Measurements from ENCODE around the gene EXOC5.
"Not testable (repeated sequence)": the region's sequence is repeated elsewhere in the genome, so short reads cannot be mapped to it uniquely, and the experiment has no call there.

Gene EXOC5

DNA sequence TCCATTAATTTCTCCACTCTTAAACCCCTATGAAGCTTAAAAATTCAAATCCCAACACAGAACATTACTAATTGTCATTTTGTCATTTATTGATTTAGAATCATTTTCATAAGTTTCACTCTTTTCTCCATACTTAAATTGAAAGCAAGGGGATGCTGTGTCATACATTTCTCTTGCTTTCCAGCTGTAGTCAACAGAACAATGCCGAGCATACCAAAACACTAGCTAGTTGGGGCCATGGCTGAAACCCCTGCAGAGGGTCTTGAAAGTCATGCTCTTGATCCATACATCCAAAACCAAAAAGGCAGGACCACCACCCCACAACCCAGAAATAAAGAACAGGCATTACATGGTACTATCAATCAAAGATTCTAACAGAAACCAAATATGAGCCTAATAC lies 9.0 kb downstream of the EXOC5 start:
- DNase-seq (ENCODE audit: low spot score): no peak

DNA sequence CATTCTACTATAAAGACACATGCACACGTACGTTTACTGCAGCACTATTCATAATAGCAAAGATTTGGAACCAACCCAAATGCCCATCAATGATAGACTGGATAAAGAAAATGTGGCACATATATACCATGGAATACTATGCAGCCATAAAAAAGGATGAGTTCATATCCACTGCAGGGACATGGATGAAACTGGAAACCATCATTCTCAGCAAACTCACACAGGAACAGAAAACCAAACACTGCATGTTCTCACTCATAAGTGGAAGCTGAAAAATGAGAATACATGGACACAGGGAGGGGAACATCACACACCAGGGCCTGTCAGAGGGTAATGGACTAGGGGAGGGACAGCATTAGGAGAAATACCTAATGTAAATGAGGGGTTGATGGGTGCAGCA lies 10.5 kb downstream of the EXOC5 start:
- DNase-seq (ENCODE audit: low spot score): not testable (repeated sequence)

DNA sequence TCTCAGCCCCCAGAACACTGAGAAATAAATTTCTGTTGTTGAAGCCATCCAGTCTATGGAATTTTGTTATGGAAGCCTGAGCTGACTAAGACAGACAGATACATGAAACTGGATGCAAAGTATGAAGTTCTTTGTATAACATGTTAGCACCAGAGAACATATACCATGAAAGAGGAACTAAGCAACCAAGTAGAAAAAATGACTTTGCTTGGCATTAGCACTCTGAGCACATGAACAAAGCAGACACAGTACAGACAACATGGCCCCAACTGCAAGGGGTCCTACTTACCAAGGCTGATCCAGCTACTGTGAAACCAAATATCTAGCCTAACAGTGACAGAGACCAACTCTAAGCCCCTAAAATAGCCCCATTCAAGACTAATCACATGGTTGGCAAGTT lies 13.8 kb downstream of the EXOC5 start:
- DNase-seq (ENCODE audit: low spot score): no peak

DNA sequence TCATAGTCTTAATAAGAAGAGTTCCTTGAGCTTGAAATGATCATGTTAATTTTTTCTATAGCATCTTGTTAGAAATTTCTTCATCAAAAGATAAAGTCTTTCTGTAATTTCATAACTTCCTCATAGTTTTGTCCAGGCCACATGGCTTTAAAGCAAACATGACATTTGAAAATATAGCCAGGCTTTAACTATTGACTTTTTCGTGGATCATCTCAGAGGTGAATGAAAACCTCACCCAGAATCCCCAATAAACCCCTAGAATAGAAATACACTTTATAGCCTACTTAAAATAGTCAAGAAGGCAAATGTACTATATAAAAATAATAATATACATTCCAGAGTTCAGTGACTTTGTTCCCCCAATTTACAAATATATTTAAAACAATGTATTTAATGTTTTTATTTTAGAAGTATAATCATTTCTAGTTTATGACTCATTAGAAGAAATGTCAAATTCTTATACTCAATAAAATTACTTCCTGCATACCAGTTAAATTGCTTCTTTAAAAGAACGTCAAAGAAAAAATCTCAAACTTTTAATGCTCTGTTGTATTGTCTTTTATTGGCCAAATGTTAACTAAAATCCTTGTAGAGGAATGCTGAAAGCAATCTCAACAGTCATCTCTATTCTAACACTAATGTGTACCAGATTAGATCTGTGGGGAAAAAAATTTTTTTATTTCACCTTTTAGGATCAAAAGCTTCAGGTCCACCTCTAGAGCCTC lies 21.6 kb downstream of the EXOC5 start:
- DNase-seq (ENCODE audit: low spot score): no peak

DNA sequence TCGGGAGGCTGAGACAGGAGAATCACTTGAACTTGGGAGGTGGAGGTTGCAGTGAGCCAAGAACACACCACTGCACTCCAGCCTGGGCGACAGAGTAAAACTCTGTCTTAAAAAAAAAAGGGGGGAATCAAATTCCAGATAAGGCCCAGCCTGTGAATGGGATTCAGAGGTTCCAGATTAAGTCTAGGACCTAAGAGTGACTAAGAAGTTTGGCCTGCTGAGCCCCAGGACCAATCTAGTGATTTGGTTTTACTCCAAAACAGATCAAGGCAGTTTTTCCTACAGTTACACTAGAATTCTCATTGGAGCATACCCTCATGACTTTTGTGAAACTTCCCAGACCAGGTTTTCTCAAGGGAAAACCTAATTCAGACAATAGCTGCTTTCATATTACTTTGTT lies 22.8 kb downstream of the EXOC5 start:
- DNase-seq (ENCODE audit: low spot score): no peak

DNA sequence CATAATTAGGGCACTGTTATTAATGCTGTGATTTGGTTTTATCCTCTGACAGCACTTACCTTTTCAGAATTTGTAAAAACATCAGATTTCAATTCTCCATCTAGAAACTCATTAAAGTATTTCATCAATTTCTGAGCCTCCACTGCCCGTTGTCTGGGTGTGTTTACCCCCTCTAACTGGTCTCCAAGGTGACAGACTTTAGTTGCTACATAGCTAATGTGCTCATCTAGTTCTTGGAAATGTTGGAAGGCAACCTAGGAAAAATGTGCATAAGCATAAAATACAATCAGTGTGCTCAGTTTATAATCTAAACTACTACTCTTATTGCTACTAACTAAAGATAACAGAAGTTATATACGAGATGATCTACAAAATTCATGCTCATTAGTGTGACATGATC lies 24.6 kb downstream of the EXOC5 start:
- no peak for DNase-seq (ENCODE audit: low spot score)

DNA sequence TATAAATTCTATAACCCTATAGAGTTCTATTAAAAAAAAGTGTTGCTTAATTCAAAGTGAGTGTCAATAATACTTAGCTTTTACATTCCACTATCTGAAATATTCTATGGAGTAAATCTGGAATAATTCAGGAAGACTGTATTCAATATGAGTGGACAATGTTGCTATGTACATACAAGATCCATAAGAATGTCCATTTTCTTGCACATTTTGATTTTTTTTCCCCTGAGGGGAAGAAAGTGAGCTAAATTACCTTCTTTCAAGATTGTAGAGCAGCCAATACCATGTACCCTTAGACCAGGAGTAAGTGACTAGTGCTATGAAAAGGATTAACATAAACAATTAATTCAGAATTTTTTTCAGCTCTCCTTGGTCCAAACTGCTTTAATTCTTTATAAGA lies 25.4 kb downstream of the EXOC5 start:
- no peak for DNase-seq (ENCODE audit: low spot score)

DNA sequence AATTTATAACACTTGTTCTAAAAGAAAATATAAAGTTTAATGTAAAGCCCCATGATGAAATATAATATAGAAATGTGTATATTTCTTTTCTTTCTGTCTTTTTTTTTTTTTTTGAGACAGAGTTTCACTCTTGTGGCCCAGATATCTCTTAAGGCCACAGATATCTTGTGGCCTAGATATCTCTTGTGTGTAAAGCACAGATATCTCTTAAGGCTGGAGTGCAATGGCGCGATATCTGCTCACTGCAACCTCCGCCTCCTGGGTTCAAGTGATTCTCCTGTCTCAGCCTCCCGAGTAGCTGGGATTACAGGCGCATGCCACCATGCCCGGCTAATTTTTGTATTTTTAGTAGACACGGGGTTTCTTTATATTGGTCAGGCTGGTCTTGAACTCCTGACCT lies 28.6 kb downstream of the EXOC5 start:
- DNase-seq (ENCODE audit: low spot score): not testable (repeated sequence)

DNA sequence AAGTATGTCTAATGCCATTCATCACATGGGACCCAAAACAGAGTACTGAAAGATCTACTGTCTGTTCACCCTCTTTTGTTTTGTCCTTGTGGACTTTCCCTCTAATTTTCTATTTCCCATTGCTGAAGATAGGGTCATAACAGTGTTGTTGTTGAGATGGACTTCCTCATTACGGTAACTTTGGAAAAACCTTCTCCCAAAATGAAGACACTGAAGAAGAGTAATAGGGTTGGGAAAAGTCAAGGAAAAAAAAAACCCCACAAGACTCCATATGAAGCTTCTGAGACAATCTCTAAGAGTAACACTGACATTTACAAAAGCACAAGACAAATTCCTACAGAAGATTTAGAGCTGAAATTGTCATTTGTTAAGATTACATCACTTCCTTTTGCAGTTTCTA lies 36.7 kb downstream of the EXOC5 start:
- DNase-seq (ENCODE audit: low spot score): no peak

DNA sequence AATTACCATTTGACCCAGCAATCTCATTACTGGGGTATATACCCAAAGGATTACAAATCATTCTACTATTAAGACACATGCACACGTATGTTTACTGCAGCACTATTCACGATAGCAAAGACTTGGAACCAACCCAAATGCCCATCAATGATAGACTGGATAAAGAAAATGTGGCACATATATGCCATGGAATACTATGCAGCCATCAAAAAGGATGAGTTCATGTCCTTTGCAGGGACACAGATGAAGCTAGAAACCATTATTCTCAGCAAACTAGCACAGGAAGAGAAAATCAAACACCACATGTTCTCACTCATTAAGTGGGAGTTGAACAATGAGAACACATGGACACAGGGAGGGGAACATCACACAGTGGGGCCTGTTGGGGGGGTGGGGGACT lies 40.4 kb downstream of the EXOC5 start:
- DNase-seq (ENCODE audit: low spot score): not testable (repeated sequence)

DNA sequence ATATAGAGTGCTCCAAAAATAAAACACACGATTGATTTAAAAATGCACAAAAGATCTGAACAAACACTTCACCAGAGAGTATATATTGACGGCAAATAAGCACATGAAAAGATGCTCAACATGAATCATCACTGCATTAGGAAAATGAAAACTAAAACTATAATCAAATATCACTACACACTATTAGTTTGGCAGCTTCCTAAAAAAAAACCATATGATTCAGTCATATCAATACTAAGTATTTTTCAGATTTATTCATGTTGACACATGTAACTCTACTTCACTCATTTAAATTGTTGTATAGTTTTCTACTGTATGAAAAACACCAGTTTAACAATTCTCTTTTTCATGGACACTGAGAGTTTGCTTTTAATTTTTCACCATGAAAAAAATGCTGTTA lies 41.6 kb downstream of the EXOC5 start:
- DNase-seq (ENCODE audit: low spot score): no peak

DNA sequence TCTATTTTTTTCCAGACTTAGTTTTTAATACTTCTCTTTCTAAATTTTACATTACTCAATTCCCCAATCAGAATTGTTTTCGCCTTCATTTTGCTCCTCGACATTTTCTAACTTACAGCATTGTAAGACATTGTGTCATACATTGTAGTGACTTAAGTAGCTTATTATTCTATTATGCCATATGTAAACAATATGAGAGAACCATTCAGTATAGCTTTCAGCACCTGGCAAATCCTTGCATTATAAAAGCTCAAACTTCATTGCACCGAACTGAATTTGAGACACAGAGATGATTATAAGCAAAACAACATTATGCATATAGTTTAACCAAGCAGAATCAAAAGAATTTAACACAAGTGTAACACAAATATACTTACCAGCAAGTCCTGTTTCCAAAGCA lies 46.8 kb downstream of the EXOC5 start:
- no peak for DNase-seq (ENCODE audit: low spot score)

DNA sequence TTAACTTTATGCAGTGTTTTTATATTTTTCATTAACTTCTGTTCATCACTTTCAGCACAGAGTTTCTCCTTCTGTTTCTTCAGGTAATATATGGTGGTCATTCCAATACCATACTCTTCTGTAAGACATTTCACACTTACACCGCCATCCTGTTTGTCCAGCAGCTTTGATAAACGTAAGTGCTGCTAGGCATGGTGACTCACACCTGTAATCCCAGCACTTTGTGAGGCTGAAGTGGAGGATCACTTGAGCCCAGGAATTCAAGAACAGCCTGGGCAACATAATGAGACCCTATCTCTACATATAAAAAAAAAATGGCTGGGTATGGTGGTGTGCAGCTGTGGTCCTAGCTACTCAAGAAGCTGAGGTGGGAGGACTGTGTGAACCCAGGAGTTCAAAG lies 55.8 kb downstream of the EXOC5 start:
- DNase-seq (ENCODE audit: low spot score): no peak

DNA sequence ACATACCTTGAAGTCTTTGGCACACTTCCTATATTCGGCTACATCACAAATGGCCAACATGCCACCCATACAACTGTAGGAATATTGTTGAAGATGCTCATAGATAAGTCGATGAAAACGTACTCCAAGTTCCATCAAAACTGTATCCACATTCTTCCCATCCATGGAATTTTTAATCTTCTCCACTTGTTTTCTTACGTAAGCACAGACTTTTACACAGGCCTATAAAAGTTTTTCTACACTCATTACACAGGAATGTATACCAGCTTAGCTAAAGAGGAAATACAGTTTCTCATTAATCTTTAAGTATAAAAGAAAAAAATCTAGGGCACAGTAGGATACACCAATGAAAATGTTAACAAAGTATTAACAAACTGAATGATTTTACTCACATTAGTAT lies 59.1 kb downstream of the EXOC5 start:
- no peak for DNase-seq (ENCODE audit: low spot score)

DNA sequence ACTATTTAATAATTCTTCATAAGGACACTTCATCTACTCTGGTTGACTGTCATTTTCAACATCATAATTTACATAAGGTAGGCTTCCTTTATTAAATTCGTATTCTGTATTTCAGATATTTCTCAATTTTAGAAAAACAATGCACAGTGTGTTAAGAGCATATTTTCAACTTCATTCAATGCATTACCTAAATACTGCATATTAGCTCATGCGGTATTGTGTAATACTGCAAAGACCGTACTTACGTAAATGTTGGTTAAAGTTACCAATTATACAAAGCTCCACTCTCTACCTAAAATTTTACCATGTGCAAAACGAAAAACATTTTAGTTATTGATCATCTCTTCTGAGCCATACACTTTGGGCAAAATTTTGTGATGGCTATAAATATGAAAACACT lies 62.8 kb downstream of the EXOC5 start:
- DNase-seq (ENCODE audit: low spot score): no peak

DNA sequence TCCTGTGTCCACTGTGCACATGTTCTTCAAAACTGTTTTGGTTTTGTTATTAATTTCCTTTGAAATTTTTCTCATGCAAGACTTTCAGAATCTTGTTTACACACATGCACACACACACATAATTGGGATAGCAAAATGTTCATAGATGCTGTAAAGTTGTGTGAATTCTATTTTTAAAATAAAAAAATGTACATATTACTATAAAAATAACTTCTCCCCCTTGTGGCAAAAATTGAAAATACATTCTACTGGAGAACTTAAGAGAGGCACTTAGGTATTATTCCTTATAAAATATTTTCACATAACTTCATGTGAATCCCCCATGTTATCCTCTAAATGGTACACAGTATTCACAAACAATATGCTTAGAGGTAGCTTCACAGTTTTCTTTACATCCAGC lies 66.0 kb downstream of the EXOC5 start:
- not testable (repeated sequence) for DNase-seq (ENCODE audit: low spot score)

DNA sequence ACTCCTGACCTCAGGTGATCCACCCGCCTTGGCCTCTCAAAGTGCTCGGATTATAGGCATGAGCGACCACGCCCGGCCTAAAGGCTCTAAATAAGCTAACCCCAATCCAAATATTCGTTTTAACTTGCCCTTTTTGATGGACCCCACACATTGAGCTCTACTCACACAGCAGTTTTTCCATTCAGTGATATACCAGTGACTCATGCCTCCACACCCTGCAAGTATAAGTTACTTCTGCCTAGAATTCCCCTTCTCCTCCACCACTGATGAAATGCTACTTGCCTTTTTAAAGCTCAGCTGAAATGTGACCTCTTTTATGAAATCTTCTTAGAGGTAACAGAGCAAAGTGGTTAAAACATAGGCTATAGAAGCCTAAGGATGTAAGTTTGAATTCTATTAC lies 68.8 kb downstream of the EXOC5 start:
- DNase-seq (ENCODE audit: low spot score): no peak

DNA sequence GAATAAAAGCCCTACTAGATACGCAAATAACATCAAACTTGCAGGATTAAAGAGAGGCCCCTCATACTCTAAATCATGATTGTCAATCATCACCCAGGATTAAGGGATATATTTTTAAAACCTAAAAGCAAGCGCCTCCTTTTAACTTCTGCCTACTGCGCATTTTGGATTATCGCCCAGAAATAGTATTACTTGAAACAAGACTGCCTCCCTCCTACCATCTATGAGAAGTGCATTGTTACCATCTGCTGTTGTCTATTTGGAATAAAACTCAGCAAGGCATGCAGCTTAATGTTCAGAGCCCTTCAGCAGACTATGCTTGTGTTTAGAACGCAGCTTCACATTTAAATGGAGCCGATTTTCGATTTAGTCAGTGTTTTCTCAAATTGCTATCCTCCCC lies 79.6 kb downstream of the EXOC5 start:
- no peak for DNase-seq (ENCODE audit: low spot score)

DNA sequence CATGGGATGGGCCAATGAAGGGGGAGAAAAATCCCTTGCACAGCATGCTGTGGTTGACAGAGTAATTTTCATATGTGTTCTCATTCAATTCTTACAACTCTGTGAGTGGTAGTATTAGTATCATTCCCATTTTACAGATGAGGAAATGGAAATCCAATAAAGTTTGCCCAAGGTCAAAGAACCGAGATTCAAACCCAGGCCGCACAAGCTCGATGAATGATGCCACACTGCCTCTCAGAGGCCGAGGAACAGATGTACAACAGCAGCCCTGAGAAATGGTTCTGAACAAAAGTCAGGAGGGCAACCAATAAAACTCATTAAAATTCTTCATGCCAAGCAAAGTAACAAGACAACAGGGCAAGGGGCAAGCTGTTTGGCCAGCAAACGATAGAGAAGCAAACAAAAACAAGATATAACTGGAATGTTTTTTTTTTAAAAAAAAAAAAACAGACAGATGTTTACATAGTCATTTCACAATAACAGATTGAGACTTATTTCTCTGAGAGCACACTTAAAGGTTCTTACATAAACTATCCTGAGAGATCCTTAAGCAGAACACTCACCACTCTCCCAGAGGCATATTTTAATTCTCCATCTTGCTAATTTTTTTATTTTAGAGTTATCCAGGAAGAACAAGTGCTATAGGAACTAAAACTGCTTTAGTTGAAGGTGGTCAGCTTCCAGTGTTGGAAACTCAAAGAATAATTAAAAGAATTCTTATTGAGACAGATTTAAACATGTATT lies 85.8 kb downstream of the EXOC5 start:
- DNase-seq (ENCODE audit: low spot score): peak; percentile 52

DNA sequence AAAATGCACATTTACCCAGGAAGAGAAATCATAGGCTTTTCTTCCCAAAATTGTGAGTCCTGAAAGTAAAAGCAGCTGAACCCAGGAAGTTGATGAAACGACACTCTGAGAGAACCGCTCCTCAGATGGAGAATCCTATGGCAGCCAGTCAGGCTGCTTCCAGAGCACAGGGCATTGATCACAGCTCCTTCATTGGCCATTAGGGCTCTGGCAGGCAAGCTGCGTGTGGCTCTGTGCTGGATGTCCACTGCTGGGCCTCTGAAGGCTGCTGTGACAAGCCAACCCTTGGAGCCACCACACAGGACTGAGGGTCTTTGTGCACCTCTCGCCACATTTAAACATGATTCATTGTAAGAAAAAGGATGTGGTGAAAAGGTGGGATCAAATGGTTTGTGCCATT lies 89.4 kb downstream of the EXOC5 start:
- DNase-seq (ENCODE audit: low spot score): no peak

DNA sequence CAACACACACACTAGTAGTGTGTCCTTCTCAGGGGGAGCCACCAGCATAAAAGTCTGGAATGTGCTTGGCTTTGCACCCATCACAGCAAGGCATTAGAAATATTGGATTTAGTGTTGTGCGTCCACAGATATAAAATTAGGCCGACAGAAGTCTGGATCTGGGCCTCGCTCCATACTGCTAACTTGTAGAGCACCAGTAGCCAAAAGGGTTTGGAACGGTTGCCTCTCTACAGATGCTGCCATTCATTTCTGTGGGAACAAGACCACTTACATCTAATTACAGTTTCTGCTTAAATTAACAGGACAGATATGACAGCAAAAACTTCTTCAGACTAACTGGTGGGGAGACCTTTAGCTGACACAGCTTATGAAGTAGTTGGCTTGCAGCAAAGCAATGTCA lies 94.2 kb downstream of the EXOC5 start:
- DNase-seq (ENCODE audit: low spot score): no peak

DNA sequence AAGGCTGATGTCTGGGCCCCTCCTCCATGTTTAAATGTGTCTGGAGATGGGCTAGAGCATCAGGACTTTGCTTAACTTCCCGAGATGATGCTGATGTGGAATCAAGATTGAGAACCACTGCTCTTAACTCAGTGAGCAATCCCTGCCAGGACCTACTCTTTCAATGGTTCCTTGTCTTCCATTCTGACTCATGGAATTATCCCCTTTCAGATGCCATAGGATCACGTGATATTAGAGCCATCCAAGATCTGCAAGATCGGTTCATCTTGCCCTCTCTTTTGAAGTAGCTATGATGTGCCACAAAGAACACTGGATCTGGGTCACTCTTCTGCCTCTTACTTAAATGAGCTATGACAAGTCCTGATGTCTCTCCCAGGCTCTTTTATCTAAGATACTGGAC lies 96.8 kb downstream of the EXOC5 start:
- DNase-seq (ENCODE audit: low spot score): no peak

DNA sequence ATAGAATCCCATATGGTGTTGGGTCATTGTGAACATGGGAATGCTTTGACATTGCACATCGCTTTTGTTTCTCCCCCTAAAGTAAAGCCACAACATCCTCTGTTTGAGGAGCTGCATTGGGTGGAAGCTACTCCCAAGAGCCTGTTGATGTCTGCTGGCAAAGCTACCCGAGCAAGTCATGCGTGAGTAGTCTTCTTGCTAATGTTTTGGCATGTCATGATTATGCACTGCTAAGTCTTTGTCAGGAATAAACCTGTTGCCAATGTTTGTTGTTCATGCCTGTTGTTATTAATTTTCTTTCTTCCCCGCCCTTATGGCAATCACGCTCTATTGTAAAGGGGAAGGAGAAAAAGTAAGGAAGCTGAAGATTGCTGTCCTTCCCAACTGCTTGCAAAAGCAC lies 97.3 kb downstream of the EXOC5 start:
- DNase-seq (ENCODE audit: low spot score): no peak

DNA sequence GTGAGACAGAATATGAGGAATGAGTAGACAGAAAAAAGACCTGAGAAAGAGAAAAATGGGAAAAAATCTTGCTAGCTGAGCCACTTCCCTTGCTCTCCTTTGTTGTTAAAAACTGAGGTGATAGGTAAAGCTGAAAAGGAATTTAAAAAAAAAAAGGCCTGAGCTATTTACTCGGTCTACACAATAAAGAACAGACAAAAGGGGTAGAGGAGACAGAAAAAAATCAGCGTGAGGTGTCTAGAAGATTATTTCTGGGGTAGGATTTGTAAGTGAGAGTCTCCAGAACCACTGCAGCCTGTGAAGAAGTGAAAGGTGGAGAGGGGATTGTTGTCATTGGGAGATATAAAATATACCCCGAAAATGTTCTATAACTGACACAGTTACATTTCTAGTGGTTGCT lies 98.8 kb downstream of the EXOC5 start:
- DNase-seq (ENCODE audit: low spot score): no peak

Data from RKO (cell line).